ENCODE data around the gene ID3. TPM values are rescaled to one million over a fixed set of nuclear protein-coding genes. Genes with fewer than 3 reads are reported as not detected.
"Not testable (repeated sequence)": the region's sequence is repeated elsewhere in the genome, so short reads cannot be mapped to it uniquely, and the experiment has no call there.

Gene ID3
- total RNA-seq, 1 donor from 2014 or later: 81.0 TPM

DNA sequence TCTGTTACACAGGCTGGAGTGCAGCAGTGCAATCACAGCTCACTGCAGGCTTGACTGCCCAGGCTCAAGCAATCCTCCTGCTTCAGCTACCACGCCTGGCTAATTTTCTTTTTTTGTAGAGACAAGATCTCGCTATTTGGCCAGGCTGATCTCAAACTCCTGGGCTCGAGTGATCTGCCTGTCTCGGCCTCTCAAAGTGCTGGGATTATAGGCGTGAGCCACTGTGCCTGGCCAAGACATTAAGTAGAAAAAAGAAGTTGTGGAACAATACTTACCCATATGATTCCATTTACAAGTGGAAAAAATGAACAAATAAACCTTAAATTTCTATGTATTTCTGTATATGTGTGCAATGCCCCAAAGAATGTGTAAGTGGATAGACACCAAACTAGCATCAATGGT is 30.3 kb upstream of the ID3 start:
- DNase-seq (ENCODE audit: low spot score): no peak

DNA sequence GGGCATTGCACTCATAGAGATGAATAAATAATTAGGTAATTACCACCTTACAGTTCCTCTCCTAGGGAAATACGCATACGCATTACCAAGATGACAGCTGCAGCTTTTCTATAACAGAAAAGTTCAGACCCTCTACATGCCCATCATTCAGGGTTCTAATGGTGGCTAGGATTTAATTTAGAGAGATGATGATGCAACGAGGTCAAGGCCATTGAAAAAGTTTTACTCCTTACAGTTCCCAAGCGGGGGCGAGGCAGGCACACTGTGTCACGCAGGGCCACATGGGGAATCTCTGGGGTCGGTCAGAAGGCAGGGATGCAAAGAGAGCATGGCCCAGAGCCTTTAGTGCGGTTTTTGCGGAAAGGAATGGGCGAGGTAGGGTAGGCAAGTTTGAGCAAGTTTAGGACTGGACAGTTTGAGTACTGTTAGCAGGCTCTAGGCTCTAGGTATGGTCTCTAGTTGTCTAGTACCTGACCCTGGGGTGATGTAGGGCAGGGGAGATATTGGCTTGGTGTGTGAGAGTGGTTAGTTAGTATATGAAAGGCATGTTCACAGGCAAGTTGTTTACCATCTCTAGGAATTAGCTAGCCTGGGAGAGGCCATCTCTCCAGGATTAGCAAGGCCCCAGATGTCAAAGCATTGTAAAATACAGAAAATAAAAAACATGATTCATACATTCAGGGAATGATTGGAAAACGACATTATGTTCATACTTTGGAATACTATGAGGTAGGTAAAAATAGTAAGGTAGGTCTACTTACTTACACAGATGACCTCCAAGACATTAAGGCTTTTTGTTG is 29.6 kb upstream of the ID3 start:
- DNase-seq (ENCODE audit: low spot score): no peak

DNA sequence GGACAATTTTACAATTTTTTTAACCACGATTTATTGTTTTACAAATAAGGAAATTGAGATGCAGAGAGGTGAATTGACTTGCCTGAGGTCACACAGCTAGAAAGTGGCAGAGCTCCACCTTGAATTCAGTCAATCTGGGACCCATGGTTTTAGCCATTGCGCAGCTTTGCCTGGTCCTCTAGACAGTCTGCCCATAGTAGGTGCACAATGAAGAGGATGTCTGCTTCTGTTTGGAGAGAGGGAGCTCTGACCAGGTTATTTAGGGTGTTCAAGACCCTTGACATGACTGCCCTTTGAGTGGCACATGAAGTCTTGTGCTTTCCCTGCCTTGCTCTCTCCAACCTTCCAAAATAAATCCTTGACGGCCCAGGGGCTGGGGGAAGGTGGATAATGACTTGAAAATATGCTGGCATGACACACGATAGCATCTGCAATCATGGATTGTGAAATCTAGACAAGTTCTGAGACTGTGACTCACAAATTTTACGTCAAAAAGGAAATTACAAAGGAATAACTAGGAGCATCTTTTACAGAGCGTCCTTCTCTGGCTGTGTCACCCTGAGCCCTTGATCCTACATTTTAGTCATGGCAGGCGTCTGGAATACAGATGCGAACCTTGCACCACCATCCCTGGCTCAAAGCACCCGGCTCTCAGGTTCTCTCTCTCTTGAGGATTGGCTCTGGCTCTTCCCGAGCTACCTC is 26.2 kb upstream of the ID3 start:
- DNase-seq (ENCODE audit: low spot score): no peak

DNA sequence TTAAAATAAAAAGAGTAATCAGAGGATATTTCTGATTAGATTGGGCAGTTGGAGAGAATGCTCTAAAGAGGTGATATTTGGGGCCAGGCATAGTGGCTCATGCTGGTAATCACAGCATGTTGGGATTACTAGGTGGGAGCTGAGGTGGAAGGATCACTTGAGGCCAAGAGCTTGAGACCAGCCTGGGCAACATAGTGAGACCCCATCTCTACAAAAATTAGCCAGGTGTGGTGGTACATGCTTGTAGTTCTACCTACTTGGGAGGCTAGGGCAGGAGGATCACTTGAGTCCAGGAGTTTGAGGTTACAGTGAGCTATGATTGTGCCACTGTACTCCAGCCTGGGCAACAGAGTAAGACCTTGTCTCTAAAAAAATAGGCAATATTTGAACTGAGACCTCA is 24.4 kb upstream of the ID3 start:
- not testable (repeated sequence) for DNase-seq (ENCODE audit: low spot score)

GRCh38 chr1:23582820-23583219 is 23.5 kb upstream of the ID3 start:
- DNase-seq (ENCODE audit: low spot score): no peak

GRCh38 chr1:23581219-23581618 is 21.9 kb upstream of the ID3 start:
- no peak for DNase-seq (ENCODE audit: low spot score)

DNA sequence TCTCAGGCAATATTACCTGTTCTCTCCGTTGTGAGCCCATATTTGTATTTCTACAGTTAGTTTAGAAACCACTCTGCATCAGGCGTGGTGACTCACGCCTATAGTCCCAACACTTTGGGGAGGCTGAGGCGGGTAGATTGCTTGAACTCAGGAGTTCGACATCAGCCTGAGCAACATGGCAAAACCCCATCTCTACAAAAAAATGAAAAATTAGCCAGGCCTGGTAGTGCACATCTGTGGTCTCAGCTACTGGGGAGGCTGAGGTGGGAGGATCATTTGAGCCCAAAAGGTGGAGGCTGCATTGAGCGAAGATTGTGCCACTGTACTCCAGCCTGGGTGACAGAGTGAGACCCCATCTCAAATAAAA is 19.7 kb upstream of the ID3 start:
- no peak for DNase-seq (ENCODE audit: low spot score)

DNA sequence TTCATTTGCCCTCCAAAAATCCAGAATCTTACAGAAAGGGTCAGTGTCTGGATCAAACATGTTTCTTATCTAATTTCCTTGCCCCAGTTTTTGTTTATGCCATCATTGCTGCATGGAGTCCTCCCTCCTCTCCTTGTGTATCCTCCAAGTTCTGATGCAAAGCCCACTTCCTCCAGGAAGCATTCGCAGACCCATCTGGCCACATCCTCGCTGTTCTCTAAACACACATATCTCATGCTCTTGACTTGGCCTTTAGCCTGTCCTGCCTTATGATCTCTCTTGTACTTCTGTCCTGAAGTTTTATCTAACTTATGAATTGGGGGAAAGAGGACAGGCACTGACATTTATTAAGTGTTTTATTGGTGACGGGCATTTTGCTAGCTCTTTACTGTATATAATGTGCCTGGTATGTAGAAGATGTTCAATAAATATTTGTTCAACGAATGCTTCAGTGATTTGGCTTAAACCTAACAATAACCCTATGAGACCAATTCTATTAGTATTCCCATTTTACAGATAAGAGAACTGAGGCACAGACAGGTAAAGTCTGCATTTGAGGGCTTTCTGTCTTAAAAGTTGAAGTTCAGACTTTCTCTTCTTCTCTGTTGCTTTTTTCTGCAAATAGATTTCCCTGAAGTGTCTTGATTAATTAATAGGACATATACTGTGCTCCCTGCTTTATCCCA is 19.2 kb upstream of the ID3 start:
- no peak for DNase-seq (ENCODE audit: low spot score)

- DNase-seq (ENCODE audit: low spot score): no peak
Measured at GRCh38 chr1:23577056-23578004, 18.0 kb upstream of the ID3 start.

GRCh38 chr1:23576338-23577055 is 17.2 kb upstream of the ID3 start:
- no peak for DNase-seq (ENCODE audit: low spot score)

DNA sequence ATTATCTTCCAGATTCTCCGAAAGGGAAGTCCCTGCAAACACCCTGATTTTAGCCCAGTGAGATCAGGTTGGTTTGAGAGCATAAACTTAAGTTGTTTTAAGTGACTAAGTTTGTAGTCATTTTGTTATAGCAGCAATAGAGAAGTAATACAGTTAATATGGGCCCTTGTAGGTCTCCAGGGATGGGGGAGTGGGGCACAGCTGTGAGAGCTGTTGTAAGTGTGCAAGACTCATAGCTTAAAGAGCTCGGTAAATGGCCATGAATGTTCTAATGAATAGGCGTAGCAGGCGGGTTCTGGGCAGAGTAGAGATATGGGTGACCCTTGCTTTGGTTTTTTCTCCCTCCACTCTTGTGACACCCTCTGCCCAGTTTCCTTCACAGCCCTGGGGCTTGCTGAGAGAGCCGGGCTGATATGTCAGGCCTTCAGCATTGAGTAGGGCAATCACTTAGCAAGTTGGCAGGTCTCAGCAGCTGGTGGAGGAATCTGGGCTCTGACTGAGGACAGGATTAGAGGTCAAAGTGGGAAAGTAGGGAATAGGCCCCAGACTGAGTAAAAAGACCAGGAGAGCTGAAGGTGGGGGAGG is 16.0 kb upstream of the ID3 start:
- DNase-seq (ENCODE audit: low spot score): no peak

DNA sequence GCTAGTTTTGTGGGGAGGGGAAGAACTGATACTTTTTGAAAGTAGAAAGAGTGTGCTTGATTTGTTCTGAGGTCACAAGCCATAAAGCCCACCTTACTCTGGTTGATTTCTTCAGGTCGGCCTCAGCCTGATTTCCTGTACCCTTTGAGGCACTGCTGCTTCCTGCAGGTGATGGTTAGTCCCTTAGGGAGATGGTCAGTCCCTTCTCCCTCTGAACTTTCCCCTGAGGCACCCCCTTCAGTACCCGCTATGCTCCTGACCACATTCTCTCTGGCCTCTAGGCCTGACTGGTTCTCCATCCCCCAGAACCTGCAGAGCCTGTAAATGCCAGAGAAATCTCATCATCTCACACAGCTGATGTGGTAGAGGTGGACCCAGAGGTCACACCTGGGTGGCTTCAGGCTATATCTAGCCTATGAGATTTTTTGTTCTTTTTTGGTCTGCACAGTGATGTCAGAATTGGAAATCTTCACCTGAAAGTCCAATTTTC is 15.0 kb upstream of the ID3 start:
- DNase-seq (ENCODE audit: low spot score): no peak

GRCh38 chr1:23573574-23574182 is 14.4 kb upstream of the ID3 start:
- DNase-seq (ENCODE audit: low spot score): no peak

- no peak for DNase-seq (ENCODE audit: low spot score)
Measured at GRCh38 chr1:23571465-23571864, 12.2 kb upstream of the ID3 start.

GRCh38 chr1:23570001-23570691 is 10.8 kb upstream of the ID3 start:
- DNase-seq (ENCODE audit: low spot score): no peak

- DNase-seq (ENCODE audit: low spot score): no peak
Measured at GRCh38 chr1:23568608-23569383, 9.5 kb upstream of the ID3 start.

DNA sequence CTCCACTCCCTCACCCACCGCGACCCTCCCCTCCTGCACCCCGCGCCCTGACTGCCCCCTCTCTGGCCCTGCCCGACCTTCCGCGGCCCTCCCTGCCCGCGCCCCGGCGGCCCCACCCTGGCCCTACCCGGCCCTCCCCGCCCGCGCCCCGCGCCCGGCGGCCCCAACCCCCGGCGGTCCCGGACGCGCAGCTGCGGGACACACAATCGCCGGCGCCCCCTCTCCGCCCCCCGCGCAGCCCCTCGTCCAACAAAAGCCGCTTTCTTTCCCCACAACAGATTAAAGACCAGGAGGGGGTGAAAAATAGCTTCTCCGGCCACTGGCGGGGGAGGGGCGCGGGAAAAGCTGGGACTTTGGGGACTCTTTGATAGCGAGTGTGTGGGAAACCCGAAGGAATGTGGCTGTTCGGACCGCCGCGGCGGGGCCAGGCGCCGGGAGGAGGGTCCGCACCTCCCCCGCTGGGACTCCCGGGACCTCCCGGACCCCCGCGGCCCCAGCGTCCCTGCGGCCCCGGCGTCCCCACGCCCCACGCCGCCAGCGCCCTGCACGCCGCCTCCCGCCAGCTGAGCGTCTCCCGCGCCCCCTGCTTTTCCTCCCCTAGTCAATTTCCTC is 8.8 kb upstream of the ID3 start:
- DNase-seq (ENCODE audit: low spot score): no peak

DNA sequence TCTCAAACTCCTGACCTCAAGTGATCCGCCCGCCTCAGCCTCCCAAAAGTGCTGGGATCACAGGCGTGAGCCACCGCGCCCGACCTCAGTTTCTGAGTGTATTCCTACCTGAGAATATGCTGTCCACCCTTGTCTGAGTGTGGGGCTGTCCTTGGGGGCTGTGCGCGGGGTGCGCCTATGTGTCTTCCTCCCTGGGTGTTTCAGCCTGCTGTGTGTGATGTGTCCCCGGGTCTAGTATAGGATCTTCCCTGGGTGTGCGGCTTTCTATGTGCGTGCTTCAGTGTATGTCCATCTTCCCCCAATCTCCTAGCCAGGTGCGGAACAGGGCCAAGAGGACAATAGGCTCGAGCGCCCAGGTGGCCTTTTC is 8.3 kb upstream of the ID3 start:
- no peak for DNase-seq (ENCODE audit: low spot score)

Measured in ureter (tissue), 1 donor.